Cortex of kidney (tissue), 1 donor: Measurements from ENCODE around the gene RELN.

Source experiments
- DNase-seq: peaks from one replicate; lab custom pipeline; 2025; lab: John Stamatoyannopoulos, UW

The RELN gene

GRCh38 chr7:103990991-103991390, 1.5 kb upstream of the RELN start:
- no peak for DNase-seq

GRCh38 chr7:103989785-103990767, 618 bp upstream of the RELN start:
- no peak for DNase-seq

- DNase-seq = no peak
Measured at GRCh38 chr7:103988468-103989199, 824 bp downstream of the RELN start.

- DNase-seq = no peak
Measured at GRCh38 chr7:103987451-103987850, 2.0 kb downstream of the RELN start.

GRCh38 chr7:103985565-103986126, 3.8 kb downstream of the RELN start:
- DNase-seq = no peak

GRCh38 chr7:103984050-103984449, 5.4 kb downstream of the RELN start:
- no peak for DNase-seq

- DNase-seq = no peak
Measured at GRCh38 chr7:103983201-103983977, 6.1 kb downstream of the RELN start.

GRCh38 chr7:103981003-103981423, 8.4 kb downstream of the RELN start:
- DNase-seq = no peak

- DNase-seq = no peak
Measured at GRCh38 chr7:103972779-103973434, 16.6 kb downstream of the RELN start.

GRCh38 chr7:103967401-103967800, 22.1 kb downstream of the RELN start:
- DNase-seq = no peak

GRCh38 chr7:103966593-103967277, 22.7 kb downstream of the RELN start:
- no peak for DNase-seq

GRCh38 chr7:103964269-103964668, 25.2 kb downstream of the RELN start:
- DNase-seq = no peak

GRCh38 chr7:103962070-103962469, 27.4 kb downstream of the RELN start:
- DNase-seq = no peak

GRCh38 chr7:103958284-103958818, 31.1 kb downstream of the RELN start:
- no peak for DNase-seq

GRCh38 chr7:103955985-103956384, 33.5 kb downstream of the RELN start:
- DNase-seq = no peak

GRCh38 chr7:103952408-103952807, 37.0 kb downstream of the RELN start:
- DNase-seq = no peak

- no peak for DNase-seq
Measured at GRCh38 chr7:103951311-103951710, 38.1 kb downstream of the RELN start.

GRCh38 chr7:103949374-103949773, 40.1 kb downstream of the RELN start:
- no peak for DNase-seq

GRCh38 chr7:103947026-103947655, 42.3 kb downstream of the RELN start:
- DNase-seq = no peak
